Endothelial cell (in vitro differentiated cells): ENCODE measurements around the gene CAMTA1. TPM values are rescaled to one million over a fixed set of nuclear protein-coding genes. Genes with fewer than 3 reads are reported as not detected.

Source experiments
- DNase-seq: peaks from one replicate; pipeline ENCODE4 v3.0.0; 2021; ENCODE audit warnings: low spot score
- H3K27ac Mint-ChIP-seq: one replicate; pipeline ENCODE4 v1.8.0; 2021; ENCODE audit warnings: mixed read lengths, inconsistent platforms; ENCODE audit not compliant: unreplicated experiment
- H3K27me3 Mint-ChIP-seq: one replicate; pipeline ENCODE4 v1.8.0; 2021; ENCODE audit warnings: mild to moderate bottlenecking, moderate library complexity, mixed read lengths, inconsistent platforms; ENCODE audit not compliant: unreplicated experiment
- H3K36me3 Mint-ChIP-seq: one replicate; pipeline ENCODE4 v1.8.0; 2021; ENCODE audit warnings: mild to moderate bottlenecking, low read depth, mixed read lengths, inconsistent platforms; ENCODE audit not compliant: unreplicated experiment
- H3K4me1 Mint-ChIP-seq: one replicate; pipeline ENCODE4 v1.8.0; 2021; ENCODE audit warnings: mild to moderate bottlenecking, mixed read lengths, inconsistent platforms; ENCODE audit not compliant: unreplicated experiment
- H3K4me3 Mint-ChIP-seq: one replicate; pipeline ENCODE4 v1.8.0; 2021; ENCODE audit warnings: mild to moderate bottlenecking, mixed read lengths, inconsistent platforms; ENCODE audit not compliant: unreplicated experiment
- H3K9me3 Mint-ChIP-seq: one replicate; pipeline ENCODE4 v1.8.0; 2021; ENCODE audit warnings: mixed read lengths, inconsistent platforms; ENCODE audit not compliant: unreplicated experiment
- CTCF ChIP-seq: fragments of 200-600 bp; sonication (generic); IDR thresholded peaks from one replicate; pipeline ENCODE4 v1.5.0; 2021; ENCODE audit warnings: antibody characterized with exemption; ENCODE audit not compliant: unreplicated experiment
- total RNA-seq: library from RNA; stranded (reverse); fragmentation: NEBNext Ultra II Directional; extraction: Animal tissue kit (Norgen Biotek cat#: 25700); gene quantifications from one replicate; pipeline ENCODE4 v1.2.1, GENCODE V29; 2021; ENCODE audit not compliant: unreplicated experiment

The CAMTA1 gene
- total RNA-seq, 1 donor from 2014 or later = 87.3 TPM

DNA sequence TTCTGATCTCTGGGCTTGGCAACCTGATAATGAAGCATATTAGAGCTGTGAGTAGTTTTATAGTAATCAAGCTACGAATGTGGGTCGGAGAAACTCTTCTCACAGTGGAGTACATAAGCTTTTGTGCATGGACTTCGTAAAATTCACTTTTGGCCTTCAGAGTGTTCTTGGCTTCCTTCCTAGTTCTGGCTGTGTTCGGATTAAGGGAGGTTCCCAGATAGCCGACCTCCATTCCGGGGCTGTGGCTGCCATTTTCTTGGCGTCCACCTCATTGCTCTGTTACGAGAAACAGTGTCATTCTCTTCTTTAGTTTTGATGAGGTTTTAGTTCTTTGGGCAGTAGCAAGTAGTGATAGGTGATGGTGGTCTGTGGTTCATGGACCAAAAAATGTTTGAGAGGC, 26.3 kb downstream of the CAMTA1 start:
- no peak overlapping the region for H3K4me3 Mint-ChIP-seq
- no peak overlapping the region for H3K27ac Mint-ChIP-seq
- no peaks in the 10 kb centered on the region for H3K27me3 Mint-ChIP-seq
- H3K9me3 Mint-ChIP-seq = no peaks in the 10 kb centered on the region
- TF ChIP-seq CTCF = no peak
- H3K36me3 Mint-ChIP-seq = no peaks in the 10 kb centered on the region
- DNase-seq = no peak
- H3K4me1 Mint-ChIP-seq = peaks cover 5% of the 10 kb centered on the region

GRCh38 chr1:6813165-6813564, 27.9 kb downstream of the CAMTA1 start:
- DNase-seq = no peak
- no peaks in the 10 kb centered on the region for H3K9me3 Mint-ChIP-seq
- H3K4me3 Mint-ChIP-seq = no peak overlapping the region
- peaks cover 3% of the 10 kb centered on the region for H3K27me3 Mint-ChIP-seq
- no peak overlapping the region for H3K27ac Mint-ChIP-seq
- TF ChIP-seq CTCF = no peak
- H3K4me1 Mint-ChIP-seq = peaks cover 5% of the 10 kb centered on the region
- no peaks in the 10 kb centered on the region for H3K36me3 Mint-ChIP-seq

- no peaks in the 10 kb centered on the region for H3K36me3 Mint-ChIP-seq
- no peaks in the 10 kb centered on the region for H3K9me3 Mint-ChIP-seq
- peaks cover 3% of the 10 kb centered on the region for H3K27me3 Mint-ChIP-seq
- H3K4me1 Mint-ChIP-seq = peaks cover 11% of the 10 kb centered on the region
- TF ChIP-seq CTCF = no peak
- DNase-seq = no peak
- no peak overlapping the region for H3K4me3 Mint-ChIP-seq
- no peak overlapping the region for H3K27ac Mint-ChIP-seq
Measured at GRCh38 chr1:6815726-6816125, 30.5 kb downstream of the CAMTA1 start.

- no peak for DNase-seq
- Mint-ChIP-seq H3K36me3 (no peaks in the 10 kb centered on the region), H3K9me3 (no peaks in the 10 kb centered on the region)
Measured at GRCh38 chr1:6819246-6820040, 34.2 kb downstream of the CAMTA1 start.

More at GRCh38 chr1:6819246-6820040, 34.2 kb downstream of the CAMTA1 start:
- H3K4me3 Mint-ChIP-seq = no peak overlapping the region
- no peak for TF ChIP-seq CTCF
- H3K27ac Mint-ChIP-seq = no peak overlapping the region
- peaks cover 3% of the 10 kb centered on the region for H3K27me3 Mint-ChIP-seq
- peaks cover 10% of the 10 kb centered on the region for H3K4me1 Mint-ChIP-seq
